HL-60 (cell line): Measurements from ENCODE around the gene MAGI2.

Experiments
- CTCF ChIP-seq: IDR thresholded peaks from one replicate; pipeline ENCODE4 v1.5.1; 2011; ENCODE audit warnings: low read length, control low read depth, inconsistent platforms; ENCODE audit not compliant: insufficient read depth
- GABPA ChIP-seq: IDR thresholded peaks from 2 replicates; pipeline ENCODE4 v1.6.1; 2012; ENCODE audit warnings: low read depth
- POLR2AphosphoS5 ChIP-seq: IDR thresholded peaks from 2 replicates; pipeline ENCODE4 v1.6.1; 2012; ENCODE audit warnings: low read depth
- REST ChIP-seq: IDR thresholded peaks from 2 replicates; pipeline ENCODE4 v1.6.1; 2012; ENCODE audit warnings: low read depth; ENCODE audit not compliant: insufficient replicate concordance
- SPI1 ChIP-seq: IDR thresholded peaks from 2 replicates; pipeline ENCODE4 v1.6.1; 2012; ENCODE audit warnings: low read depth, mild to moderate bottlenecking, borderline replicate concordance

- TF ChIP-seq CTCF (no peak), GABPA (no peak), SPI1 (no peak), REST (no peak), POLR2AphosphoS5 (no peak)
Measured at GRCh38 chr7:79227044-79227443, 226.4 kb downstream of the MAGI2 start.
